ENCODE results near the gene CFAP410. TPM values are rescaled to one million over a fixed set of nuclear protein-coding genes. Genes with fewer than 3 reads are reported as not detected.
A peak's percentile ranks its signal among the peaks of the same experiment; 100 is the strongest.

Gene CFAP410
- total RNA-seq, 1 donor from 2014 or later: 23.9 TPM

GRCh38 chr21:44298301-44298700, 40.9 kb downstream of the CFAP410 start:
- H3K4me1 Mint-ChIP-seq: peaks cover 14% of the 10 kb centered on the region
- DNase-seq (ENCODE audit: low read depth, low spot score): no peak
- no peak for TF ChIP-seq CTCF (conservative IDR thresholded peaks at IDR 0.05)
- no peak overlapping the region for H3K27ac Mint-ChIP-seq (ENCODE audit: unreplicated experiment)
- H3K36me3 Mint-ChIP-seq (ENCODE audit: low read depth): no peaks in the 10 kb centered on the region
- peaks cover 12% of the 10 kb centered on the region for H3K27me3 Mint-ChIP-seq (ENCODE audit: low read depth)
- peak overlapping the region; percentile 56 for H3K4me3 Mint-ChIP-seq
- no peaks in the 10 kb centered on the region for H3K9me3 Mint-ChIP-seq

- TF ChIP-seq CTCF (conservative IDR thresholded peaks at IDR 0.05): peak; percentile 84
- peak; percentile 88 for DNase-seq (ENCODE audit: low read depth, low spot score)
- Mint-ChIP-seq H3K4me1 (peaks cover 13% of the 10 kb centered on the region), H3K36me3 (ENCODE audit: low read depth) (no peaks in the 10 kb centered on the region), H3K27ac (ENCODE audit: unreplicated experiment) (no peak overlapping the region), H3K27me3 (ENCODE audit: low read depth) (peaks cover 12% of the 10 kb centered on the region), H3K4me3 (peak overlapping the region; percentile 82), H3K9me3 (no peaks in the 10 kb centered on the region)
Measured at GRCh38 chr21:44297525-44298290, 41.5 kb downstream of the CFAP410 start.

- H3K27me3 Mint-ChIP-seq (ENCODE audit: low read depth): peaks cover 12% of the 10 kb centered on the region
- H3K4me3 Mint-ChIP-seq: no peak overlapping the region
- H3K27ac Mint-ChIP-seq (ENCODE audit: unreplicated experiment): no peak overlapping the region
- peaks cover 9% of the 10 kb centered on the region for H3K4me1 Mint-ChIP-seq
- no peak for TF ChIP-seq CTCF (conservative IDR thresholded peaks at IDR 0.05)
- DNase-seq (ENCODE audit: low read depth, low spot score): no peak
- no peaks in the 10 kb centered on the region for H3K9me3 Mint-ChIP-seq
- H3K36me3 Mint-ChIP-seq (ENCODE audit: low read depth): no peaks in the 10 kb centered on the region
Measured at GRCh38 chr21:44296916-44297315, 42.3 kb downstream of the CFAP410 start.

- peaks cover 12% of the 10 kb centered on the region for H3K27me3 Mint-ChIP-seq (ENCODE audit: low read depth)
- H3K4me3 Mint-ChIP-seq: no peak overlapping the region
- H3K4me1 Mint-ChIP-seq: peaks cover 9% of the 10 kb centered on the region
- no peak overlapping the region for H3K27ac Mint-ChIP-seq (ENCODE audit: unreplicated experiment)
- no peaks in the 10 kb centered on the region for H3K36me3 Mint-ChIP-seq (ENCODE audit: low read depth)
- no peak for DNase-seq (ENCODE audit: low read depth, low spot score)
- no peaks in the 10 kb centered on the region for H3K9me3 Mint-ChIP-seq
- no peak for TF ChIP-seq CTCF (conservative IDR thresholded peaks at IDR 0.05)
Measured at GRCh38 chr21:44296103-44296519, 43.1 kb downstream of the CFAP410 start.

- H3K27ac Mint-ChIP-seq (ENCODE audit: unreplicated experiment): no peak overlapping the region
- H3K36me3 Mint-ChIP-seq (ENCODE audit: low read depth): no peaks in the 10 kb centered on the region
- DNase-seq (ENCODE audit: low read depth, low spot score): no peak
- H3K9me3 Mint-ChIP-seq: no peaks in the 10 kb centered on the region
- no peak for TF ChIP-seq CTCF (conservative IDR thresholded peaks at IDR 0.05)
- peaks cover 5% of the 10 kb centered on the region for H3K4me1 Mint-ChIP-seq
- no peak overlapping the region for H3K4me3 Mint-ChIP-seq
- H3K27me3 Mint-ChIP-seq (ENCODE audit: low read depth): peaks cover 12% of the 10 kb centered on the region
Measured at GRCh38 chr21:44295646-44296045, 43.5 kb downstream of the CFAP410 start.

All from neural crest cell (in vitro differentiated cells).